ENCODE results near the gene FKBP7. TPM values are rescaled to one million over a fixed set of nuclear protein-coding genes. Genes with fewer than 3 reads are reported as not detected.

The FKBP7 gene
- polyA plus RNA-seq, 1 donor from 2014 or later: 46.1 TPM

- H3K4me2 ChIP-seq (ENCODE audit: low read length): peak overlapping the region; percentile 88
- no peaks in the 10 kb centered on the region for H4K20me1 ChIP-seq (ENCODE audit: insufficient read depth)
- H3K9me2 ChIP-seq (ENCODE audit: insufficient read depth, low read length): no peaks in the 10 kb centered on the region
- no peaks in the 10 kb centered on the region for H3K9me3 ChIP-seq (ENCODE audit: low read length)
- no peaks in the 10 kb centered on the region for H3K36me3 ChIP-seq (ENCODE audit: insufficient read depth, low read length)
- peak overlapping the region; percentile 95 for H3K27ac ChIP-seq (ENCODE audit: low read length)
- peak overlapping the region; percentile 82 for H3K4me3 ChIP-seq (ENCODE audit: low read length)
- peaks cover 53% of the 10 kb centered on the region for H3K79me2 ChIP-seq (replicated peaks; ENCODE audit: insufficient read depth, low read length)
- peak overlapping the region; percentile 79 for H2AFZ ChIP-seq (ENCODE audit: low read depth, low read length)
- no peaks in the 10 kb centered on the region for H3K27me3 ChIP-seq (ENCODE audit: insufficient read depth, low read depth, low read length)
- peak overlapping the region; percentile 84 for H3K9ac ChIP-seq (ENCODE audit: low read length)
- H3F3A ChIP-seq (ENCODE audit: insufficient read depth, low read length, poor library complexity, severe bottlenecking): peaks cover 3% of the 10 kb centered on the region
- TF ChIP-seq MXI1 (conservative IDR thresholded peaks at IDR 0.05; ENCODE audit: poor library complexity, severe bottlenecking) (no peak), CTCF (IDR thresholded peaks at IDR 0.05; ENCODE audit: poor library complexity, severe bottlenecking) (no peak), TAF1 (IDR thresholded peaks at IDR 0.05; ENCODE audit: low read depth) (no peak), EP300 (conservative IDR thresholded peaks at IDR 0.05; ENCODE audit: poor library complexity, severe bottlenecking) (no peak), RAD21 (conservative IDR thresholded peaks at IDR 0.05) (no peak), REST (IDR thresholded peaks at IDR 0.05; ENCODE audit: borderline replicate concordance) (no peak), SMC3 (conservative IDR thresholded peaks at IDR 0.05; ENCODE audit: poor library complexity) (no peak), POLR2AphosphoS5 (IDR thresholded peaks at IDR 0.05) (no peak), EZH2 (IDR thresholded peaks at IDR 0.05; ENCODE audit: borderline replicate concordance, insufficient read depth, low read length, poor library complexity, severe bottlenecking) (no peak)
Measured at GRCh38 chr2:178478130-178478438, 316 bp downstream of the FKBP7 start.

- H3F3A ChIP-seq (ENCODE audit: insufficient read depth, low read length, poor library complexity, severe bottlenecking): peaks cover 3% of the 10 kb centered on the region
- H4K20me1 ChIP-seq (ENCODE audit: insufficient read depth): no peaks in the 10 kb centered on the region
- peak overlapping the region; percentile 95 for H3K27ac ChIP-seq (ENCODE audit: low read length)
- peak overlapping the region; percentile 3 for H2AFZ ChIP-seq (ENCODE audit: low read depth, low read length)
- H3K9me3 ChIP-seq (ENCODE audit: low read length): no peaks in the 10 kb centered on the region
- peak overlapping the region; percentile 82 for H3K4me3 ChIP-seq (ENCODE audit: low read length)
- H3K36me3 ChIP-seq (ENCODE audit: insufficient read depth, low read length): no peaks in the 10 kb centered on the region
- no peaks in the 10 kb centered on the region for H3K9me2 ChIP-seq (ENCODE audit: insufficient read depth, low read length)
- H3K79me2 ChIP-seq (replicated peaks; ENCODE audit: insufficient read depth, low read length): peaks cover 51% of the 10 kb centered on the region
- peak overlapping the region; percentile 88 for H3K4me2 ChIP-seq (ENCODE audit: low read length)
- TF ChIP-seq REST (IDR thresholded peaks at IDR 0.05; ENCODE audit: borderline replicate concordance): no peak
- TF ChIP-seq TAF1 (IDR thresholded peaks at IDR 0.05; ENCODE audit: low read depth): no peak
- TF ChIP-seq EZH2 (IDR thresholded peaks at IDR 0.05; ENCODE audit: borderline replicate concordance, insufficient read depth, low read length, poor library complexity, severe bottlenecking): no peak
- no peak for TF ChIP-seq MXI1 (conservative IDR thresholded peaks at IDR 0.05; ENCODE audit: poor library complexity, severe bottlenecking)
- no peak for TF ChIP-seq POLR2AphosphoS5 (IDR thresholded peaks at IDR 0.05)
- TF ChIP-seq RAD21 (conservative IDR thresholded peaks at IDR 0.05): no peak
- no peak for TF ChIP-seq CTCF (IDR thresholded peaks at IDR 0.05; ENCODE audit: poor library complexity, severe bottlenecking)
- no peak for TF ChIP-seq EP300 (conservative IDR thresholded peaks at IDR 0.05; ENCODE audit: poor library complexity, severe bottlenecking)
- TF ChIP-seq SMC3 (conservative IDR thresholded peaks at IDR 0.05; ENCODE audit: poor library complexity): no peak
- no peaks in the 10 kb centered on the region for H3K27me3 ChIP-seq (ENCODE audit: insufficient read depth, low read depth, low read length)
- peak overlapping the region; percentile 84 for H3K9ac ChIP-seq (ENCODE audit: low read length)
Measured at GRCh38 chr2:178477443-178478129, 814 bp downstream of the FKBP7 start.
